ENCODE measurements around the gene ASXL3. TPM values are rescaled to one million over a fixed set of nuclear protein-coding genes. Genes with fewer than 3 reads are reported as not detected.

ASXL3 gene
- polyA plus RNA-seq, 6 donors from 2014 or later = not detected

DNA sequence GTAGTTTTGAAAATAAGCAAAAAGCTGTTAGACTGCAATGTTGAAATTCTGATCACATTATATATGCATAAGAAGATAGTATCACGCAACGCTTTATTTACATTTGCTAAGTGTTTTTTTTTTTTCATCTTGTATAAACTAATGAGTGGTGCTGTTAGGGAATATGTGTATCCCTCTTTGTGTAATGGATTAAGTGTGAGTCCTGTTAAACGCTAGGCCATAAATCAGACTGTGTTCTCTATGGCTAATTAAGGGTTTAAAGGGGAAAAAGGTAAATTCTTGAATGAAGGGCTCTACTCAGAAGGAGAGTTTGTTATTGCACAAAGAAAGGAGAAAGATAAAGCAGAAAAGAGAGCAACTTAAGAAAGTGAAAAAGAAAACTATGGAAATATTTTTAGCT, 4.8 kb upstream of the ASXL3 start:
- no peak overlapping the region for H3K27ac Mint-ChIP-seq
- DNase-seq (no peak), ATAC-seq (ENCODE audit: low read depth in 2 of 2) (no peak)
- H3K9me3 Mint-ChIP-seq = peaks cover 0 to 6% (median 3%) of the 10 kb centered on the region in 7 donors
- peaks cover 0 to 8% of the 10 kb centered on the region in 2 donors for H3K36me3 Mint-ChIP-seq
- peaks cover 5 to 6% (median 6%) of the 10 kb centered on the region in 3 donors for H3K4me1 Mint-ChIP-seq
- peaks cover 12 to 29% (median 28%) of the 10 kb centered on the region in 3 donors for H3K27me3 Mint-ChIP-seq
- H3K4me3 Mint-ChIP-seq = no peak overlapping the region

DNA sequence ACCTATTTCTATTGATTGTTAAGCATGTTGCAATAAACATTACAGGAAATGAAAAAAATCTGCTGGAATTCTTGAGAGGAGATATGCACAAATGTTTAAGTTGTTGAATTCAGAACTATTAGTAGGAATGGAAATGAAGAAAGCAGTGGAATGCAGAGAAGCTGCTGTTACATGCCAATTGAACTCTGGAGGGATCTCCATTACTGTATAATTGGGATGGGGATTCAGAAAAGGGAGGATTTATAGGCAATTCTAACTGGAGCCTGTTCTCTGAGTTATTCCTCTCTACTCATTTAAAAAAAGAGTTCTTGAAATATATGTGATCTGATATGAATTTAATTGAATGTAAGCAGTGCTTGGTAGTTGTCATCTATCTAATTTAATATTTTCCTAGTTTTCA, 2.6 kb upstream of the ASXL3 start:
- H3K9me3 Mint-ChIP-seq = peaks cover 0 to 6% (median 3%) of the 10 kb centered on the region in 7 donors

GRCh38 chr18:33576999-33577646, 896 bp upstream of the ASXL3 start:
- Mint-ChIP-seq H3K4me3 (peak overlapping the region in 7 of 8 donors; percentile 70 to 93 (median 89)), H3K36me3 (peaks cover 0 to 8% of the 10 kb centered on the region in 2 donors), H3K27me3 (peaks cover 19 to 41% (median 38%) of the 10 kb centered on the region in 3 donors), H3K27ac (peak overlapping the region in 1 of 6 donors; percentile 5), H3K4me1 (peaks cover 5 to 6% (median 6%) of the 10 kb centered on the region in 3 donors), H3K9me3 (peaks cover 0 to 6% (median 3%) of the 10 kb centered on the region in 7 donors)
- no peak for ATAC-seq (ENCODE audit: low read depth in 2 of 2)
- no peak for DNase-seq

More for the DNA sequence above, 2.6 kb upstream of the ASXL3 start:
- H3K4me1 Mint-ChIP-seq = peaks cover 5 to 6% (median 6%) of the 10 kb centered on the region in 3 donors
- peaks cover 12 to 29% (median 28%) of the 10 kb centered on the region in 3 donors for H3K27me3 Mint-ChIP-seq
- no peak overlapping the region for H3K27ac Mint-ChIP-seq
- peak overlapping the region in 1 of 8 donors; percentile 0 for H3K4me3 Mint-ChIP-seq
- ATAC-seq (ENCODE audit: low read depth in 2 of 2) (no peak), DNase-seq (no peak)
- peaks cover 0 to 8% of the 10 kb centered on the region in 2 donors for H3K36me3 Mint-ChIP-seq

- H3K27ac Mint-ChIP-seq = peak overlapping the region in 1 of 6 donors; percentile 77
These were observed 714 bp downstream of the ASXL3 start for GRCh38 chr18:33578518-33579348.

GRCh38 chr18:33579349-33580215, 1.6 kb downstream of the ASXL3 start:
- H3K27ac Mint-ChIP-seq = no peak overlapping the region
- DNase-seq = no peak
- peaks cover 5 to 6% (median 6%) of the 10 kb centered on the region in 3 donors for H3K4me1 Mint-ChIP-seq
- peaks cover 0 to 8% of the 10 kb centered on the region in 2 donors for H3K36me3 Mint-ChIP-seq
- peaks cover 23 to 45% (median 38%) of the 10 kb centered on the region in 3 donors for H3K27me3 Mint-ChIP-seq
- peaks cover 0 to 6% (median 4%) of the 10 kb centered on the region in 7 donors for H3K9me3 Mint-ChIP-seq
- no peak overlapping the region for H3K4me3 Mint-ChIP-seq
- ATAC-seq (ENCODE audit: low read depth in 2 of 2) = no peak

More at GRCh38 chr18:33578518-33579348, 714 bp downstream of the ASXL3 start:
- Mint-ChIP-seq H3K4me1 (peaks cover 5 to 6% (median 6%) of the 10 kb centered on the region in 3 donors), H3K9me3 (peaks cover 0 to 6% (median 3%) of the 10 kb centered on the region in 7 donors), H3K36me3 (peaks cover 0 to 8% of the 10 kb centered on the region in 2 donors), H3K4me3 (peak overlapping the region in 5 of 8 donors; percentile 37 to 78 (median 58)), H3K27me3 (peaks cover 23 to 40% (median 32%) of the 10 kb centered on the region in 3 donors)
- ATAC-seq (ENCODE audit: low read depth in 2 of 2) = peak; percentile 20 to 28
- no peak for DNase-seq

DNA sequence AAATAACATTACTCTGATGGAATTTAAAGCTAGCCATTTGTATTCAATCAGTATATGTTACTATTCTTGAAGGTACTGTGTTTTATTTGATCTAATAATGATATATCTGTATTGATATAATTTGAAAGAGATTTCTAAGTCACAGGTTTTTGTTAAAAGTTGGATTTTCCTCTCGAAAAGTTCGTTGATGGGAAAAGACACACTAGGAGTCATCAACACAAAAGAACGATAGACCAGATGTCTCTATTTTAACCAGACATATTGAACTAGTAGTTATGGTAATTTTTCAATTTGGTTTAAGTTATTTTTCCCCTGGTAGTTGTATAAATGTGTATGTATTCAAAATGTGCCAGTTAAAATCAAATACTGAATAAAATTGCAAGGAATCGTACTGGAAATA, 2.5 kb downstream of the ASXL3 start:
- DNase-seq (no peak), ATAC-seq (ENCODE audit: low read depth in 2 of 2) (no peak)
- no peak overlapping the region for H3K4me3 Mint-ChIP-seq
- peaks cover 0 to 8% of the 10 kb centered on the region in 2 donors for H3K36me3 Mint-ChIP-seq
- H3K4me1 Mint-ChIP-seq = peaks cover 5 to 6% (median 6%) of the 10 kb centered on the region in 3 donors
- H3K9me3 Mint-ChIP-seq = peaks cover 0 to 6% (median 0%) of the 10 kb centered on the region in 7 donors
- H3K27me3 Mint-ChIP-seq = peaks cover 17 to 35% (median 28%) of the 10 kb centered on the region in 3 donors
- H3K27ac Mint-ChIP-seq = no peak overlapping the region

- Mint-ChIP-seq H3K27ac (no peak overlapping the region), H3K4me3 (no peak overlapping the region), H3K9me3 (peaks cover 0 to 12% (median 3%) of the 10 kb centered on the region in 7 donors), H3K36me3 (peaks cover 0 to 8% of the 10 kb centered on the region in 2 donors), H3K27me3 (peaks cover 16 to 27% (median 26%) of the 10 kb centered on the region in 3 donors), H3K4me1 (peaks cover 5 to 6% (median 6%) of the 10 kb centered on the region in 3 donors)
- DNase-seq = no peak
- no peak for ATAC-seq (ENCODE audit: low read depth in 2 of 2)
These were observed 3.8 kb downstream of the ASXL3 start for GRCh38 chr18:33581856-33582255.

- peaks cover 12 to 18% (median 18%) of the 10 kb centered on the region in 3 donors for H3K27me3 Mint-ChIP-seq
- DNase-seq = no peak
- peaks cover 0 to 29% (median 6%) of the 10 kb centered on the region in 7 donors for H3K9me3 Mint-ChIP-seq
- H3K27ac Mint-ChIP-seq = no peak overlapping the region
- H3K4me1 Mint-ChIP-seq = no peaks in the 10 kb centered on the region
- no peaks in the 10 kb centered on the region for H3K36me3 Mint-ChIP-seq
- ATAC-seq (ENCODE audit: low read depth in 2 of 2) = no peak
- H3K4me3 Mint-ChIP-seq = no peak overlapping the region
These were observed 5.9 kb downstream of the ASXL3 start for GRCh38 chr18:33583901-33584300.

GRCh38 chr18:33584548-33585430, 6.8 kb downstream of the ASXL3 start:
- Mint-ChIP-seq H3K36me3 (no peaks in the 10 kb centered on the region), H3K27me3 (peaks cover 12 to 18% (median 18%) of the 10 kb centered on the region in 3 donors), H3K9me3 (peaks cover 0 to 29% (median 6%) of the 10 kb centered on the region in 7 donors), H3K4me3 (no peak overlapping the region), H3K4me1 (no peaks in the 10 kb centered on the region), H3K27ac (no peak overlapping the region)
- DNase-seq (no peak), ATAC-seq (ENCODE audit: low read depth in 2 of 2) (no peak)

DNA sequence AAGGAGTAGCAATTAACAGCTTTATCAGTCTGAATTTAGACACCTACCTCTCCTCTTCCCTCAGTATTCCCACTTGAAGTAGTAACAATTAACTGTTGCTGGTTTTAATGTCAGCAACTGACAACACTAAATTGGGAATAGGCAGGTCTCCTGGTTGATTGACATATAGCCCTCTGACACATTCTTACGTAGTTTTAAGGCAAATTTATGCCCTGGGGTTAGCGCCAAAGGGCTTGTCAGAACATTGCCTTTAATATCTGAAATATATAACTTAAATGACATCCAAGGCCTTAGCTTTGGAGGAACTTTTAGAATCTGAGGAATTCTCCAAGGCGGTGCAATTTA, 7.4 kb downstream of the ASXL3 start:
- peaks cover 0 to 29% (median 6%) of the 10 kb centered on the region in 7 donors for H3K9me3 Mint-ChIP-seq
- ATAC-seq (ENCODE audit: low read depth in 2 of 2) = no peak
- peaks cover 12 to 18% (median 18%) of the 10 kb centered on the region in 3 donors for H3K27me3 Mint-ChIP-seq
- H3K4me1 Mint-ChIP-seq = no peaks in the 10 kb centered on the region
- no peak overlapping the region for H3K4me3 Mint-ChIP-seq
- H3K27ac Mint-ChIP-seq = no peak overlapping the region
- no peaks in the 10 kb centered on the region for H3K36me3 Mint-ChIP-seq
- DNase-seq = no peak

DNA sequence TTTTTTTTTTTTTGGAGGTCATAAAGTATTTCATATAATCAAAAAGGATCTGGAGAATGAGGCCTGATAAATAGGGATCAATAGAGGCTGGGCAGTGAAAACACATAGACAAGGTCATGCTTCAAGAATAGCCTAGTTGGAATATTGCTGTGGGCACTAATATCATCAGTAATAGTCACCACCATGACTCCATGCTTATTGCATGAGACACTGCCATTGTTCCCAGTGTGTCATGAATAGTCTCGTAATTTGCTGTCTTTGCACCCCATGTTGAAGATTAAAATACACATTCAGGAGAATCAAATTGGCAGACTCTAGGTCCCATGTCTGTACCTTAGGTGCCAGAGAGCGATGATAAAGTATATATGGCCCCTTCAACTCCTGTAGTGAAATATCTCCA, 10.3 kb downstream of the ASXL3 start:
- no peaks in the 10 kb centered on the region for H3K4me1 Mint-ChIP-seq
- peaks cover 0 to 29% (median 7%) of the 10 kb centered on the region in 7 donors for H3K9me3 Mint-ChIP-seq
- H3K36me3 Mint-ChIP-seq = no peaks in the 10 kb centered on the region
- H3K4me3 Mint-ChIP-seq = no peak overlapping the region
- H3K27me3 Mint-ChIP-seq = peaks cover 0 to 7% (median 7%) of the 10 kb centered on the region in 3 donors
- no peak overlapping the region for H3K27ac Mint-ChIP-seq
- no peak for DNase-seq
- no peak for ATAC-seq (ENCODE audit: low read depth in 2 of 2)

- no peak for ATAC-seq (ENCODE audit: low read depth in 2 of 2)
- Mint-ChIP-seq H3K36me3 (no peaks in the 10 kb centered on the region), H3K4me1 (no peaks in the 10 kb centered on the region)
These were observed 15.2 kb downstream of the ASXL3 start for GRCh38 chr18:33593261-33593660.

More at GRCh38 chr18:33593261-33593660, 15.2 kb downstream of the ASXL3 start:
- DNase-seq = no peak
- peaks cover 0 to 5% (median 2%) of the 10 kb centered on the region in 7 donors for H3K9me3 Mint-ChIP-seq
- H3K27ac Mint-ChIP-seq = no peak overlapping the region
- no peaks in the 10 kb centered on the region for H3K27me3 Mint-ChIP-seq
- H3K4me3 Mint-ChIP-seq = no peak overlapping the region

Data from naive B cell (primary cell).